ENCODE results near the gene ELMO1. TPM values are rescaled to one million over a fixed set of nuclear protein-coding genes. Genes with fewer than 3 reads are reported as not detected.
A peak's percentile ranks its signal among the peaks of the same experiment; 100 is the strongest.

ELMO1 gene
- total RNA-seq, 1 donor from 2014 or later, result 151 TPM

GRCh38 chr7:36969376-36969775, 479.3 kb downstream of the ELMO1 start:
- Mint-ChIP-seq H3K4me3 (ENCODE audit: unreplicated experiment) (no peak overlapping the region), H3K27me3 (ENCODE audit: unreplicated experiment) (no peaks in the 10 kb centered on the region), H3K27ac (ENCODE audit: unreplicated experiment) (no peak overlapping the region), H3K4me1 (ENCODE audit: unreplicated experiment) (peaks cover 33% of the 10 kb centered on the region), H3K9me3 (ENCODE audit: unreplicated experiment) (no peaks in the 10 kb centered on the region), H3K36me3 (ENCODE audit: low read depth, unreplicated experiment) (peaks cover 3% of the 10 kb centered on the region)
- TF ChIP-seq, protein P1, sequence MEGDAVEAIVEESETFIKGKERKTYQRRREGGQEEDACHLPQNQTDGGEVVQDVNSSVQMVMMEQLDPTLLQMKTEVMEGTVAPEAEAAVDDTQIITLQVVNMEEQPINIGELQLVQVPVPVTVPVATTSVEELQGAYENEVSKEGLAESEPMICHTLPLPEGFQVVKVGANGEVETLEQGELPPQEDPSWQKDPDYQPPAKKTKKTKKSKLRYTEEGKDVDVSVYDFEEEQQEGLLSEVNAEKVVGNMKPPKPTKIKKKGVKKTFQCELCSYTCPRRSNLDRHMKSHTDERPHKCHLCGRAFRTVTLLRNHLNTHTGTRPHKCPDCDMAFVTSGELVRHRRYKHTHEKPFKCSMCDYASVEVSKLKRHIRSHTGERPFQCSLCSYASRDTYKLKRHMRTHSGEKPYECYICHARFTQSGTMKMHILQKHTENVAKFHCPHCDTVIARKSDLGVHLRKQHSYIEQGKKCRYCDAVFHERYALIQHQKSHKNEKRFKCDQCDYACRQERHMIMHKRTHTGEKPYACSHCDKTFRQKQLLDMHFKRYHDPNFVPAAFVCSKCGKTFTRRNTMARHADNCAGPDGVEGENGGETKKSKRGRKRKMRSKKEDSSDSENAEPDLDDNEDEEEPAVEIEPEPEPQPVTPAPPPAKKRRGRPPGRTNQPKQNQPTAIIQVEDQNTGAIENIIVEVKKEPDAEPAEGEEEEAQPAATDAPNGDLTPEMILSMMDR (IDR thresholded peaks at IDR 0.05; ENCODE audit: unreplicated experiment), result no peak
- DNase-seq (ENCODE audit: low spot score), result no peak

GRCh38 chr7:36967387-36967786, 481.3 kb downstream of the ELMO1 start:
- no peaks in the 10 kb centered on the region for H3K36me3 Mint-ChIP-seq (ENCODE audit: low read depth, unreplicated experiment)
- peaks cover 36% of the 10 kb centered on the region for H3K4me1 Mint-ChIP-seq (ENCODE audit: unreplicated experiment)
- TF ChIP-seq, protein P1 (IDR thresholded peaks at IDR 0.05; ENCODE audit: unreplicated experiment), result peak; percentile 87
- no peak overlapping the region for H3K4me3 Mint-ChIP-seq (ENCODE audit: unreplicated experiment)
- H3K9me3 Mint-ChIP-seq (ENCODE audit: unreplicated experiment), result no peaks in the 10 kb centered on the region
- DNase-seq (ENCODE audit: low spot score), result peak; percentile 63
- no peaks in the 10 kb centered on the region for H3K27me3 Mint-ChIP-seq (ENCODE audit: unreplicated experiment)
- peak overlapping the region; percentile 22 for H3K27ac Mint-ChIP-seq (ENCODE audit: unreplicated experiment)

- DNase-seq (ENCODE audit: low spot score), result no peak
- H3K27me3 Mint-ChIP-seq (ENCODE audit: unreplicated experiment), result no peaks in the 10 kb centered on the region
- H3K36me3 Mint-ChIP-seq (ENCODE audit: low read depth, unreplicated experiment), result no peaks in the 10 kb centered on the region
- no peaks in the 10 kb centered on the region for H3K9me3 Mint-ChIP-seq (ENCODE audit: unreplicated experiment)
- H3K27ac Mint-ChIP-seq (ENCODE audit: unreplicated experiment), result no peak overlapping the region
- H3K4me1 Mint-ChIP-seq (ENCODE audit: unreplicated experiment), result peaks cover 39% of the 10 kb centered on the region
- TF ChIP-seq, protein P1 (IDR thresholded peaks at IDR 0.05; ENCODE audit: unreplicated experiment), result no peak
- no peak overlapping the region for H3K4me3 Mint-ChIP-seq (ENCODE audit: unreplicated experiment)
These were observed 482.0 kb downstream of the ELMO1 start for GRCh38 chr7:36966636-36967035.

DNA sequence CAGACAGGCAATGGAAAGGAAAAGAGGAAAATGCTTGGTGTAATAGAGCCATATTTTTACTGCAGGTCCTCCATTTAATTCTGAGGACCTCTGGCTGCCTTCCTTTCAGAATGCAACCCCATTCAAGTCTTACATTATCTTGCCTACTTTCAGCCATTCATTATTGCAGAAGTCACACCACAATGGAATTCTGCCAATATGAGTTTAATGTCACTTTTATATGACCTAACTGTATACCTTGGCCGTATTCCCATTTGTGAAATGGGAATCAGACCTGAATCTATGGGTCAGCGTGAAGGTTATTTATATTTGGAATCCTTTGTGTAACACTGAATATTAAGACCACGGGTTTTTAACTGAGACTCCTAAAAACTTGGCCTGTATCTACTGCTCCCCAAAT, 482.6 kb downstream of the ELMO1 start:
- DNase-seq (ENCODE audit: low spot score), result no peak
- no peak overlapping the region for H3K27ac Mint-ChIP-seq (ENCODE audit: unreplicated experiment)

GRCh38 chr7:36965625-36966024, 483.0 kb downstream of the ELMO1 start:
- Mint-ChIP-seq H3K27ac (ENCODE audit: unreplicated experiment) (no peak overlapping the region), H3K4me3 (ENCODE audit: unreplicated experiment) (no peak overlapping the region), H3K4me1 (ENCODE audit: unreplicated experiment) (peaks cover 29% of the 10 kb centered on the region), H3K27me3 (ENCODE audit: unreplicated experiment) (no peaks in the 10 kb centered on the region), H3K36me3 (ENCODE audit: low read depth, unreplicated experiment) (no peaks in the 10 kb centered on the region), H3K9me3 (ENCODE audit: unreplicated experiment) (no peaks in the 10 kb centered on the region)
- DNase-seq (ENCODE audit: low spot score), result no peak
- TF ChIP-seq, protein P1 (IDR thresholded peaks at IDR 0.05; ENCODE audit: unreplicated experiment), result no peak

More for the DNA sequence above, 482.6 kb downstream of the ELMO1 start:
- Mint-ChIP-seq H3K9me3 (ENCODE audit: unreplicated experiment) (no peaks in the 10 kb centered on the region), H3K4me3 (ENCODE audit: unreplicated experiment) (no peak overlapping the region), H3K27me3 (ENCODE audit: unreplicated experiment) (no peaks in the 10 kb centered on the region), H3K36me3 (ENCODE audit: low read depth, unreplicated experiment) (no peaks in the 10 kb centered on the region), H3K4me1 (ENCODE audit: unreplicated experiment) (peaks cover 33% of the 10 kb centered on the region)
- TF ChIP-seq, protein P1 (IDR thresholded peaks at IDR 0.05; ENCODE audit: unreplicated experiment), result no peak

Measured in endothelial cell (in vitro differentiated cells).